Anterior cingulate cortex (tissue), 58 donors: ENCODE data around the gene GSTCD.
"Not testable (repeated sequence)": the region's sequence is repeated elsewhere in the genome, so short reads cannot be mapped to it uniquely, and the experiment has no call there.

ENCODE experiments used
- DNase-seq, 58 donors: peaks; one replicate each; lab custom pipeline; 2025; lab: John Stamatoyannopoulos, UW

The GSTCD gene

DNA sequence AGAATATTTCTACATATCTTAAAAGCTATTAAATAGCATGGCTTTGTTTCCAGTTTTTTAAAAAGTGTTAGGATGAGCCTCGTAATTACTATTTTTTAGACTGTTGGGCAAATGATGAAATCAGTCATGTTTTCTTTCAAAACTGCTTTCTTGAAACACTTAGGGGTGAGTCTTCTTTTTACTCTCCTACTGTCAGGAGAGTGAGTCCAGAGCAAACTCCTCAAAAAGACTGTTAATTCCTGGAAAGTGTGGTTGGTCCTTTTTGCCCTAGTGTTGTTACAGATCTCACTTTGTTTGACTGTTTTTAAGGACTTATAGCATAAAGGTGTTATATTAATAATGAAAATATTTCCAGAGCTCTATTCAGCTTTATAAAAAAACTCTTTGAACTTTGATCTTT lies 6.3 kb downstream of the GSTCD start:
- no peak for DNase-seq

DNA sequence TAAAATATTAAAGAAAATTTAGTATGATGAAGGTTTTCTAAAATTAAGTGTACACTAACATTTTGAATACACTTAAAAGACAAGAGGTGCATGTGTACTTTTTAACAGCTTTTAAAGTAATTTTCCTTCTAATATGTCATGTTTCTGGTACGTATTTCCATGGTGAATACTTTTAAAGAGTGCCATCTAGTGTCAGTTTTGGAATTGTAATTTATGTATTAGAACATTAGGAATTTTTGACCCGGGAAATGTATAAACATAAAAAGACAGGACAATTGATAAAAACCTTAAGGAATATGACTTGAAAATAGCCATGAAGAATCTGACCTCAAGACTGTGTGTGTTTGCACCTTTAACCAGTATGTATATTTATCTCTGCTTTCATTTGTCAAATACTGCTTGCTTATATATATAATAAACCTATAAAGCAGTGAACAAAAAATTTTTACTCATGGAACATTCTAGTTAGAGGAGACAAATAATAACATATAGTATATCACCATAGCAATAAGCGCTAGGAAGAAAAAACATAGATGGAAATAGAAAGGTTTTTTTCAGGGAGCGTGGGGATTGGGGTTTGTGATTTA lies 7.2 kb downstream of the GSTCD start:
- peak in 1 of 58 donors; percentile 15 for DNase-seq

DNA sequence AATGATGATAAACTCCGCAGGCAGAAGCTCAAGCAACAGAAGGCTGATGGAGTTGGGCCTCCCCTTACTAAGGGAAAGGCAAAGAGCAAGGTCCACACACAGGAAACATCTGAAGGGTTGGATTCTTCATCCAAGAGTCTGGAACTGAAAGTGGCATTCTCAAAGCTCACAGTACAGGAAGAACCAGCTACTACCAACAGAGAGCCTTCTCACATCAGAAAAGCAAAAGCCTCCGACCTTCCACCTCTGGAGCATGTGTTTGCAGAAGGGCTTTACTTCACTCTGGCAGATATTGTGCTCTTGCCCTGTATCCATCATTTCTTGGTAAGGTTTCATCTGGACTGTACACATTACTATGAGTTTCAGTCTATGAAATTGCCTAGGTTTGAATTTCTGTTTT lies 10.6 kb downstream of the GSTCD start:
- DNase-seq = no peak

DNA sequence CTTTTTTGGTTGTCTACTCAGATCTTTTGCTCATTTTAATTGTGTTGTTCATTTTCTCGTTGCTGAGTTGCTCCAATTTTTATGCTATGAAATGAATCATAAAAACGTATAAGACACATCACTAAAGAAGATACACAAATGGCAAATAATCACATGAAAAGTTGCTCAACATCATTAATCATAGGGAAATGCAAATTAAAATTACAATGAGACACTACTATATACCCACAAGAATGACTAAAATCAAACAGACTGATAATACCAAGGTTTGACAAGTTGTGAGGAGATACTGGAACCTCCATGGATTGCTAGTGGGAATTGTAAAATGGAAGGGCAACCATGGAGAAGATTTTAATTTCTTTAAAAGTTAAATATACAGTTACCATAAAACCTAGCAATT lies 17.0 kb downstream of the GSTCD start:
- DNase-seq = no peak

DNA sequence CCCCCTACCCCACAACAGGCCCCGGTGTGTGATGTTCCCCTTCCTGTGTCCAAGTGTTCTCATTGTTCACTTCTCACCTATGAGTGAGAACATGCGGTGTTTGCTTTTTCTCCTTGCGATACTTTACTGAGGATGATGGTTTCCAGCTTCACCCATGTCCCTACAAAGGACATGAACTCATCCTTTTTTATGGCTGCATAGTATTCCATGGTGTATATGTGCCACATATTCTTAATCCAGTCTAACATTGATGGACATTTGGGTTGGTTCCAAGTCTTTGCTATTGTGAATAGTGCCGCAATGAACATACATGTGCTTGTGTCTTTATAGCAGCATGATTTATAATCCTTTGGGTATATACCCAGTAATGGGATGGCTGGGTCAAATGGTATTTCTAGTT lies 21.3 kb downstream of the GSTCD start:
- DNase-seq = not testable (repeated sequence)

DNA sequence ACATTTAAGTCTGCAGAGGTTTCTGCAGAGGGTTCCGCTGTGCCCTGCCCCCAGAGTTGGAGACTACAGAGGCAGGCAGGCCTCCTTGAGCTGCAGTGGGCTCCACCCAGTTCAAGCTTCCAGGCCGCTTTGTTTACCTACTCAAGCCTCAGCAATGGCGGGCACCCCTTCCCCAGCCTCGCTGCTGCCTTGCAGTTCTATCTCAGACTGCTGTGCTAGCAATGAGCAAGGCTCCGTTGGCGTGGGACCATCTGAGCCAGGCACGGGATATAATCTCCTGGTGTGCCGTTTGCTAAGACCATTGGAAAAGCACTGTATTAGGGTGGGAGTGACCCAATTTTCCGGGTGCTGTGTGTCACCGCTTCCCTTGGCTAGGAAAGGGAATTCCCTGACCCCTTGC lies 26.6 kb downstream of the GSTCD start:
- DNase-seq = not testable (repeated sequence)

DNA sequence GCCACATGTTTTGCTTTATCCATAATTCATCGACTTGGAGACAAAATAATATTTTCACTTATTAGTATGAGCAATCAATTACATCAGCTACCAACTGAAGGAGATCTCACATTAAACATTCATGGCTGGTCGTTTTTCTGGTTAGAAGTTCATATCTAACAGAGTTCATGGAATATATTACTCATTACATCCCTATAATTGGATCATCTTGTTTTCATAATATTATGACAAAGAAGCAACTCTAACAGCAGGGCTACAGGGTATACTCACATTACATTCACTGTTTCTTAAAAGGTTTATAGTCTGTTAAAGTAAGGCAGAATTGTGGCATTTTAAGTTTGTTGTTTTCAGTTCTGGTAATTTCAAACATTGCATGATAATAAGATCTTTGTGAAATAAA lies 33.0 kb downstream of the GSTCD start:
- no peak for DNase-seq

DNA sequence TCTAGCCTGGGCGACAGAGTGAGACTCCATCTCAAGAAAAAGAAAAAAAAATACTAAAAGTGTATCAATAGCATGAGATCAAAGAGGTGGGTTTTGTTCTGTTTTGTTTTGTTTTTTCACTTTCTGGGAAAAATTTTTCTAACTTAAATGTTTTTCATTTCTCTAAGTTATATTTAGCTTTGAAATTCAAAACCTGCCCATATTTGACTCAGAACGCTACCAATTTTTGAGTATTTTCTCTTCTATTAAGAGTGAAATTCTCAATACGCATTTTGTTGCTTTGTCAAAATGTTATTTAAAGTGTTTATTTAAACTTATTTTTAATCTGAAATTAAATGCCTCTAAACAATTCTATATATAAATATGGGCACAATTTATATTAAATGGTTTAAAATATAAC lies 39.6 kb downstream of the GSTCD start:
- DNase-seq = no peak

DNA sequence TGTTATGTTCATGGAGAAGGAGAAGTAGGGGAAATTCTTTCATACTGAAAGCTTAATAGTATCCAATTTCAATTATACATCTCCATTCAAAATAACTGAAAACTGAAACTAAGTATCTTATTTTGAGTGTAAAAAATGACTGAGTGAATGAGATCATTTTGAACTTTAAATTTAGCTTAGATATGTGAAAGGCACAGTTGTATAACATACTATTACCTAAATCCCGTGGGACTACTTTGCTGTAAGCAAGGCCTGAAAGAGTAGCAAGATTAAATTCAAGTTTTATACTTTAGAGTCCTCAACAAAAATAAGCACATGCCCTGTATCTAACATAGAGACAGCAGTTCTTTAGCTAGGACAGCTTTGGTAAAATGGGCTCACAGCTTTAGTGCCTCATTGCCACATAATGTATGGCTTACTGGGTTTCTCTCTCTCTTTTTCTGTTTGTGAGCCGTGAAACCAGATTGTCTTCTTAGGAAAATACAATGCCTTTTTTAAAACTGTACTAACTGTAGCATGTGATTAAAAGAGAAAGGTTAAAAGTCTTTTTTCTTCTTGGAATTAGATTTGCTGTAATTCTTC lies 43.2 kb downstream of the GSTCD start:
- no peak for DNase-seq

DNA sequence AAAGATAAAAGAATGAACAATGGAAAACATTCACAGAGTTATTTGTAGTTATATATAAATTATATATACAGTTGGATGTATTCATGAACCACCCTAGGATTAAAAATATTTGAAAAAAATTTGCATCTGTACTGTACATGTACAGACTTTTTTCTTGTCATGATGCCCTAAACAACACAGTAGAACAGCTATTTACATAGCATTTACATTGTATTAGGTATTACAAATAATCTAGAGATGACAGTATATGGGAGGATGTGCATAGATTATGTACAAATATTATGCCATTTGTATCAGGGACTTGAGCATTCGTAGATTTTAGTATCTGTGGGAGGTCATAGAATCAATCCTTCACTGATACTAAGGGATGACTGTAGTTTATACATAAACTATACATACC lies 44.8 kb downstream of the GSTCD start:
- no peak for DNase-seq

DNA sequence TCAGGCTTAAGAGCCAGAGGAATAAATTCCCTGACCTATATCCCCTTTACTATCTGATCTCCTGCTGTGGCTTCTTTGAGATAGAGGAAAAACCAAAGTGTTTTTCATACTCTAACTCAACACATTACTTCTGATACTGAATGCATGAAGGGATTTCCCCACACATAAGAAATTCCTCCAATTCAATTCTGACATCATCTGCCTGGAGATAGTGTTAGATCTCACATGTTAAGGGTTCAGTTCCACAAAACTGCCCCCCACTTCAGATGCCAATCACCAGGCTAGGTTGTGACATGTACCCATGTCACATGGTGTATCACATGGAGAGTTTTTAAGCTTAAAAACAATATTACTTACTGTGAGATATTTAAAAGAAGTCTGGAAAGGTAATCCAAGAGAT lies 46.8 kb downstream of the GSTCD start:
- DNase-seq = no peak

DNA sequence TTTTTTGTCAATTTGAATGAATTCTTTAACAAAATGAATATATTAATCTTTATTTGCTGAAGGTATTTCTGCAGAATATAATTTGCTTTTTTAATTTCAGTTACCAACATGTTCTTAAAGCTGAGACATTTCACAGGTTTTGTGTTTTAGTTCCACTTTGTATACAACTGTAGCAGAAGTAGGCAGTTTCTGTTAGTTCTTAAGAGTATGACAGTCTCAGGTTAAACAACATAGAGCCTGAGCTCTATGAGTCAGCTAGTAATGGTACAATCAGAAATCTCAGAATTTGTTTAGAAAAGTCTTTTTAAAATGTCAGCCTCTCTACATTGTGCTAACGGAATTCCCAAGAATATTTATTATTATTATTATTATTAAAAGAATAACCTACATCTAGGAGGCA lies 50.4 kb downstream of the GSTCD start:
- DNase-seq = no peak

DNA sequence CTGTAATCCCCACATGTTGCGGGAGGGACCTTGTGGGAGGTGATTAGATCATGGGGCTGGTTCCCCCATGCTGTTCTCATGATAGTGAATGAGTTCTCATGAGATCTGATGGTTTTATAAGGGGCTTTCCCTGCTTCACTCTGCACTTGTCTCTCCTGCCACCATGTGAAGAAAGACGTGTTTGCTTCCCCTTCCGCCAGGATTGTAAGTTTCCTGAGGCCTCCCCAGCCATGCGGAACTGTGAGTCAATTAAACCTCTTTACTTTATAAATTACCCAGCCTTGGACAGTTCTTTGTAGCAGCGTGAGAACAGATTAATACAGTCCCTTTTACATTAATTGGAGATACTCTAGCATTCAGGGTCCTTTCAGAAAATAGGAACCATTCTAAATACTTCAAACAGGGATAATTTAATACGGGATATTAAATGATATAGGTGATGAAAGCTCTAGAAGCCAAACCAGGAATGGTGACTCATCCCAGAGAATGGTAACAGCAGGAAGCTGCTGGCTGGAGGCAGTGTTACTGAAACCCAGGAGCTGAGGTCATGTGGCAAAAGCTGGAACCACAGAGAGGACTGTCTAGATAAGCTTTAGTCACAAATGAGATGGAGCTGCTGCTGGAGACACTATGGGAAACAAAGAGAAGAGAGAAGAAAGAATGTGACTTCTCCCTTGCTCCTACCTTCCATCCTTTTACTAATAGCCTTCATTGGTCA lies 57.3 kb downstream of the GSTCD start:
- DNase-seq = no peak

DNA sequence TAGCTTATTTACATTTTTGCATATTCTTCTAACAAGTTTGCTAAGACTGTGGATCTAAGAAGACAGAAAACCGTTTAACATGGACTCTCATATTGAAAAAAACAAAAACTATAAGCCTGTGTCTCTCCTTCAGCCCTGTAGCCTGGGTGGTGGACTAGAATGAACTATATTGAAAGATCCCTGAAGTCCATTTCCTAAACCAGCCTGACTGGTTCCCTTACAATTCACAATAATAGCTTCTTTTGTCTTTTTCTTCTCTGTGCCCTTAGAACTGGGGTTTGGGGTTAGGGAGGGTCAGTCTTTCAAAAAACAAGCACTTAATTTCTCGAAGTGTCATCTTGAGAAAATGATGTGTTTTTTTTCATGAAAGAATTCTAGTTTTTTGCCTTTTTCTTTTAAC lies 59.0 kb downstream of the GSTCD start:
- DNase-seq = no peak

DNA sequence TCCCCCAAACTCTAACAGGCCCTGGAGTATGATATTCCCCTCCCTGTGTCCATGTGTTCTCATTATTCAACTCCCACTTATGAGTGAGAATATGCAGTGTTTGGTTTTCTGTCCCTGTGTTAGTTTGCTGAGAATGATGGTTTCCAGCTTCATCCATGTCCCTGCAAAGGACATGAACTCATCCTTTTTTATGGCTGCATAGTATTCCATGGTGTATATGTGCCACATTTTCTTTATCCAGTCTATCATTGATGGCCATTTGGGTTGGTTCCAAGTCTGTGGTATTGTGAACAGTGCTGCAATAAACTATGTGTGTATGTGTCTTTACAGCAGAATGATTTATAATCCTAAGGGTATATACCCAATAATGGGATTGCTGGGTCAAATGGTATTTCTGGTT lies 61.9 kb downstream of the GSTCD start:
- DNase-seq = not testable (repeated sequence)

DNA sequence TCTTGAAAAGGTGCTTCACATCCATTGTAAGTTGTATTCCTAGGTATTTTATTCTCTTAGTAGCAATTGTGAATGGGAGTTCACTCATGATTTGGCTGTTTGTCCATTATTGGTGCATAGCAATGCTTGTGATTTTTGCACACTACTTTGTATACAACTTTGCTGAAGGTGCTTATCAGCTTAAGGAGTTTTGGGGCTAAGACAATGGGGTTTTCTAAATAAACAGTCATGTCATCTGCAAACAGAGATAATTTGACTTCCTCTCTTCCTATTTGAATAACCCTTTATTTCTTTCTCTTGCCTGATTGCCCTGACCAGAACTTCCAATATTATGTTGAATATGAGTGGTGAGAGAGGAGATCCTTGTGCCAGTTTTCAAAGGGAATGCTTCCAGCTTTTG lies 63.5 kb downstream of the GSTCD start:
- not testable (repeated sequence) for DNase-seq

DNA sequence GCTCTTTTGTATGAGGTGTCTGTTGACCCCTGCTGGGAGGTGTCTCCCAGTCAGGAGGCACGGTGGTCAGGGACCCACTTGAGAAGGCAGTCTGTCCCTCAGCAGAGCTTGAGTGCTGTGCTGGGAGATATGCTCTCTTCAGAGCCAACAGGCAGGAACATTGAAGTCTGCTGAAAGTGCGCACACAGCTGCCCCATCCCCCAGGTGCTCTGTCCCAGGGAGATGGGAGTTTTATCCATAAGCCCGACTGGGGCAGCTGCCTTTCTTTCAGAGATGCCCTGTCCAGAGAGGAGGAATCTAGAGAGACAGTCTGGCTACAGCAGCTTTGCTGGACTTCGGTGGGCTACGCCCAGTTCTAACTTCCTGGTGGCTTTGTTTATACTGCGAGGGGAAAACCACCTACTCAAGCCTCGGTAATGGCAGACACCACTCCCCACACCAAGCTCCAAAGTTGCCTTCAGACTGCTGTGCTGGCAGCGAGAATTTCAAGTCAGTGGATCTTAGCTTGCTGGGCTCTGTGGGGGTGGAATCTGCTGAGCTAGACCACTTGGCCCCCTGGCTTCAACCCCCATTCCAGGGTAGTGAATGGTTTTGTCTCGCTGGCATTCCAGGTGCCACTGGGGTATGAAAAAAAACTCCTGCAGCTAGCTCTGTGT lies 67.3 kb downstream of the GSTCD start:
- not testable (repeated sequence) for DNase-seq

DNA sequence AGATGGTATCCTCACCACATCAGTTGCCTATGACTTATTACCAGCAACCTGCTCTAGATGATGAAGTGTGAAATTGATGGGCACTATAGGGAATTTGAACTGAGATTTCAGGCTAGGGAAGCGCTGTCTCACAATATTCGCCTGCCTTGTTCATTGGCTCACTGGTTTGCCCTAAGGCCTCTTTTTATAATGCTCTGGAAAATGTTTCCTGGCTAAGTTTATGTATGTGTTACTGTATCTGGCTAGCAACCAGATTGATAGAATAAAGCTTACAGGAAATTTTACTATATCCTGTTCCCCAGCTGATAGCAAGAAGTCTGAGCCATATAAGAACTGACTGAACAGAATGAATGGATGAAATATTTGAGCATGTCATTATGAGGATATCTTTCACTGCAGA lies 71.6 kb downstream of the GSTCD start:
- DNase-seq = no peak

DNA sequence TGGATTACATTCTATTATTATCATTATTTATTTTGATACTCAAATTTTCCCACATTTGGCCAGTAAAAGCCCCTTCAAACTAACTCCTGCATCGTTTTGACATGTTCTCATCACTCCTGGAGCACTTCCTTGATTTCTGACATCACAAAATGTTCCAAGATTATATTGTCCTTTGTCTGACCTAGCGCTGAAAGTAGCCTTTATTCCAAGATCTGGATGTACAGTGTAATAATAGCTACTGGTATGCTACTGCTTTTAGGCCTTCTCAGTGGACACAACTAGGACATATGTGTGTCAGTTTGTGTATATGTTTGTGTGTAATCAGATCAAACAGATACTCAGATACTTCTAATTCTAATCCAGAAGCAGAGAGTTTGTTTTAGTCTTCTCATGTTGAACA lies 76.2 kb downstream of the GSTCD start:
- DNase-seq = no peak

DNA sequence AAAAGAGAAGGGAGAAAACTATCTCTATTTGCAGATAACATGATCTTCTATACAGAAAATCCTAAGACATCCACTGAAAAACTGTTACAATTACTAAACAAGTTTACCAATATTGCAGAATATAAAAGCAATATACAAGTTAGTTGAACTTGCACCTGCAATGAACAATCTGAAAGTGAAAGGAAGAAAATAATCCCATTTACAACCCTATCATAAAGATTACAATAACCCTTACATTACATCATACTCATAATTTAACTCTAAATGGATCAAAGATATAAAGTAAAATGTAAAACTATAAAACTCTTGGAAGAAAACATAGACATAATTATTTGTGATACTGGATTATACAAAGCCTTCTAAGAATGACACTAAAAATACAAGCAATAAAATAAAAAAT lies 77.2 kb downstream of the GSTCD start:
- DNase-seq = no peak

DNA sequence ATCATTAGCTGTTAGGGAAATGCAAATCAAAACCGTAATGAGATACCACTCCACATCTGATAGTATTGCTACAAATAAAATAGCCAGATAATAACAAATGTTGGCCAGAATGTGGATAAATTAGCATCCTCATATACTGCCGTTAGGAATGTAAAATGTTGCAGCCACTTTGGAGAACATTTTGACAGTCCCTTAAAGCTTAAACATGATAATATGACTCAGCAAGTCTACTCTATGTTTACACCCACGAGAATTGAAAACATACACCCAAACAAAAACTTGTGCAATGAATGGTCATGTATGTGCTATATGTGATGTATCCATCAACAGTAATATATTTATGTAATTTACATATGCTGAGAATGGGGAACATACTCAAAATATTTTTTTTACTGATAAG lies 78.2 kb downstream of the GSTCD start:
- no peak for DNase-seq

DNA sequence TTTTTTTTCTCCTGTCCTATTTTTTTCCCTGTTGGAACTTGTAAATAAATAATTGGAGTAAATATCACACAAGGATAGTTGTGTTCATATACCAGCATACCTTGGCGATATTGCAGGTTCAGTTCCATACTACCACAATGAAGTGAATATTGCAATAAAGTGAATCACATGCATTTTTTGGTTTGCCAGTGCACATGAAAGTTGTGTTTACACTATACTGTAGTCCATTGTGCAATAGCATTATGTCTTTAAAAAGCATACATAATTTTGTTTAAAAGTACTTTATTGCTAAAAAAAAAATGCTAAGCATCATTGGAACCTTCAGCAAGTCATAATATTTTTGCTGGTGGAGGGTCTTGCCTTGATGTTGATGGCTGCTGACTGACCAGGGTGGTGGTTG lies 88.6 kb downstream of the GSTCD start:
- DNase-seq = no peak
